OCI-LY7 (cell line): ENCODE results near the gene PRSS33.

Experiments
- EZH2phosphoT487 ChIP-seq: fragments of 200-600 bp; sonication (generic); IDR thresholded peaks from 2 replicates; pipeline ENCODE4 v1.6.1; 2018; ENCODE audit warnings: low read depth, borderline replicate concordance, mild to moderate bottlenecking, mixed run types, antibody characterized with exemption, low read length, moderate library complexity, mixed read lengths
- TF ChIP-seq, protein P1 (sequence below): fragments of 200-600 bp; sonication (generic); conservative IDR thresholded peaks from 2 replicates; pipeline ENCODE4 v1.5.1; 2014; ENCODE audit warnings: mild to moderate bottlenecking, antibody characterized with exemption, low read length, moderate library complexity, mixed read lengths

DNA sequence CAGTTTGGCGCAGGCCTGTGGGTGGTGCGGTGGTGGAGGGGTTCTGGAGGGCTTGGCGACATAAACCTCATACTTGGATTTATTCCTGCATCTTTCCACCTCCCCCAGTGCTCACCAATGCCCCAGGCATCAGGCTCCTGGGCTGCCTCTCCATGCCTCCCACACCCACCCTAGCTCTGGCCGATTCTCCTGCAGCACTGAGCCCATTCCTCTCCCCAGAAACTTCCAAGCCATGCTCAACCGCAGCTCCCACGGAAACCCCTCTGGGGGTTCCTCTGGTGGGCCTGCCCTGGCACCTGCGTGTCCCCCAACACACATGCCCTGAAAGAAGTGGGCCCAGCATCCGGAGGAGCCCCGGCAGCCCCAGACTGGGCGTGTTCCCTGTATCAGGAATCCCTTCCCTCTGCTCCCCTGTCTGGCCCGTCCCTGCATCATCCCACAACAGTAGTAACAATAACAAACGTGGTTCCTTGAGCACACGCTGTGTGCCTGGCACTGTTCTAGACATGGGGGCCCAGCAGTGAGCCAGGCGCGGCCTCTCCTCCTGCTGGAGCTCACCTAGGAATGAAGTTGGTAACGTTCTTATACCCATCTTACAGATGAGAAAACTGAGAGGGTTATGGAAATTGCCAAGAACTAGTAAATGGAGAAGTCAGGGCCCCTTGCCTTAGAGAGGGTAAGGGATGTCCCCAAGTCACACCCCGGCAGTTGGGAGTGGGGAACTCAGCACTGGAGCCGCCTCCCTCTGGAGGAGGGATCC is 32.0 kb upstream of the PRSS33 start:
- no peak for TF ChIP-seq EZH2phosphoT487
- TF ChIP-seq, protein P1, sequence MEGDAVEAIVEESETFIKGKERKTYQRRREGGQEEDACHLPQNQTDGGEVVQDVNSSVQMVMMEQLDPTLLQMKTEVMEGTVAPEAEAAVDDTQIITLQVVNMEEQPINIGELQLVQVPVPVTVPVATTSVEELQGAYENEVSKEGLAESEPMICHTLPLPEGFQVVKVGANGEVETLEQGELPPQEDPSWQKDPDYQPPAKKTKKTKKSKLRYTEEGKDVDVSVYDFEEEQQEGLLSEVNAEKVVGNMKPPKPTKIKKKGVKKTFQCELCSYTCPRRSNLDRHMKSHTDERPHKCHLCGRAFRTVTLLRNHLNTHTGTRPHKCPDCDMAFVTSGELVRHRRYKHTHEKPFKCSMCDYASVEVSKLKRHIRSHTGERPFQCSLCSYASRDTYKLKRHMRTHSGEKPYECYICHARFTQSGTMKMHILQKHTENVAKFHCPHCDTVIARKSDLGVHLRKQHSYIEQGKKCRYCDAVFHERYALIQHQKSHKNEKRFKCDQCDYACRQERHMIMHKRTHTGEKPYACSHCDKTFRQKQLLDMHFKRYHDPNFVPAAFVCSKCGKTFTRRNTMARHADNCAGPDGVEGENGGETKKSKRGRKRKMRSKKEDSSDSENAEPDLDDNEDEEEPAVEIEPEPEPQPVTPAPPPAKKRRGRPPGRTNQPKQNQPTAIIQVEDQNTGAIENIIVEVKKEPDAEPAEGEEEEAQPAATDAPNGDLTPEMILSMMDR, result no peak
